ENCODE measurements around the gene RFX6.

The RFX6 gene

DNA sequence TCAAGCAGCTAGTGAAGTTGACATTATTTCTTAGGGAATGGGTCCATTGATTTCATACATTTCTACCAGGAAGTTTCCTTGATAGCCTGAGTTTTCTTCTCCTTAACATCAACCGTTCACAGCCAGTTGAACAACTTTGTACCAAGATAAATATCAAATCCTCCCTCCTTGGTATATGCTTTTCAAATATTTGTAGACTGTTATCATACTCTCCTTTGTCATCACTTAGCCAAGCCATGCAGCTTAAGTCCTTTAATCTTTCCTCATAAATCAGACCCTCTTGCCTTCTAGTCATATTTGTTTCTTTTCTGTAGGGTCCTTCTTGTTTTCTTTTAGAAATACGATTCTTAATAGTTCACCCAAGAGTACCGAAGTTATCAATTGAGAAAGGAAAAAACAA lies 25.6 kb downstream of the RFX6 start:
- no peak for DNase-seq

GRCh38 chr6:116922853-116923548 lies 46.0 kb downstream of the RFX6 start:
- DNase-seq = no peak

GRCh38 chr6:116924245-116924644 lies 47.2 kb downstream of the RFX6 start:
- no peak for DNase-seq

DNA sequence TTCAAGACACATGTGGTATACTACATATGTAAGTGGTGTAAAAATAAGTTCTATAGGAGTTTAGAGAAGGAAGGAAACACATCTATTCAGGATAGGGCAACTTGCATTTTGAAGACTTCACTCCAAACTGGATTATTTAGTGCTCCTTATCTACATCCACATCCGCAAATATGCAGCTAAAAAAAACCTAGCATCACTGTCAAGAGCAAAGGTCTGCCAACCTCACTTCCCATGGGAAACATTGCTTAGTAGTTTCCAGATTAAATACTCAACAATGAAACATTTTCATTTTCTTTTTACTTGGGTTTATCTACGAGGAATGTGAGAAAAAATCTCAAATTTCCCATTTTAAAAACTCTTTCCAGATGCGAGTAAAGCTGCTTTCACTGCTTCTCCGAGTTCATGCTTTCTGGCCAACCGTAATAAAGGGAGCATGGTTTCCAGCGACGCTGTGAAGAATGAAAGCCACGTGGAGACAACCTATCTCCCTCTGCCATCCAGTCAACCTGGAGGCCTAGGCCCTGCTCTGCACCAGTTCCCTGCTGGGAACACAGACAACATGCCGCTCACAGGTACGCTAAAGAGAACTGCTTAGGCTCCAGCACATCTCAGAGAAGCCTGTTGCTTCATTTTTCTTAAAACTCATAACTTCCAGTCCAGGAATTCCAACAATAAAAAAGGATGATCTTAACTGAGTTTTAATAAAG lies 48.2 kb downstream of the RFX6 start:
- DNase-seq = no peak

DNA sequence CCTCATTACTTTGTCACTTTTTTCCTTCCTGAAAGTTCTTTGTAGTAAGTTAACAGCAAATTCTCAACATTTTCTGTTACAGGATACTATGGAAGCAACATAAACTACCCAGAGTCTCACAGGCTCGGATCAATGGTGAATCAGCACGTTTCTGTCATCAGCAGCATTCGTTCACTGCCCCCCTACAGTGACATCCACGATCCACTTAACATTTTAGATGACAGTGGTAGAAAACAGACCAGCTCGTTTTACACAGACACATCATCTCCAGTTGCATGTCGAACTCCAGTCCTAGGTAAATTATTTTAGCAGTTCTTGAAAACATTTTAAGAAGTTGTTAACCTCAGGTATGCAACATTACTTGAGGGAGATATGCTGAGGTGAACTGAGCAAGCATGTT lies 51.6 kb downstream of the RFX6 start:
- no peak for DNase-seq

DNA sequence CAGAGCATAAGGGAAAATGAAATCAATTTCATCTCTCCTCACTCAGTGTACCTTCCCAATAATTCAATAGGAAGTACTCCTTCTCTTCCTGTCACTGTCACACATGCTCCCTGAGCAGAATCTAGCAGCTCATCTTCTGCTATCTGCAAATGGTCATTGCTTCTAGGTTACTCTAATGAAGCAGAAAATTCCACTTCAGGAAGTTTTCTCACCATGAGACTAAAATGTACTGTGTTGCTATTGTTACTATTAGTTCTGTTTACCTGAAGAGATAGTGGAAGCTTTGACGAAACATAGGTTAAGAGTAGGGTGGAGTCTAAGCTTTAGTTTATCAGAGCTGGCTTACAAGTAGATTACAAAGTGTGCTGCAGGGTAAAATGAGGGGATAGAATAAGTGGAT lies 52.8 kb downstream of the RFX6 start:
- no peak for DNase-seq

- no peak for DNase-seq
These were observed 54.4 kb downstream of the RFX6 start for GRCh38 chr6:116931456-116931855.

DNA sequence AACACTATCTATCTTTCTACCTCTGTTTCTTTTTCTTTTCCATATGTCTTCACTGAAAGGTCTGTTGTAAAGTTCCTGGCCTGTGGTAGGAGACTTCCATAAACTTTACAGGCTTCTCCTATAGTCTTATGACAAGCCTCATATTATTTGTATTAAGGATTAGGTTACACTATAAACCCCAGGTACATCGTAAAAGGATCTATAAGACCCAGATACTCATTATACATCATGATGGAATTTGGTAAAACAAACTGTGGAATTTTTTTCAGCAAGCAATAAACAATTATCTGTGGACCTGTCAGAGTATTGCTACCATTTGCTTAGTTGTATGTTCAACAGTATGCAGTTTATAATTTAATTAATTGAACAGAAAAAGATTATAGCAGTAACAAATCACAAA lies 55.5 kb downstream of the RFX6 start:
- DNase-seq = no peak

DNA sequence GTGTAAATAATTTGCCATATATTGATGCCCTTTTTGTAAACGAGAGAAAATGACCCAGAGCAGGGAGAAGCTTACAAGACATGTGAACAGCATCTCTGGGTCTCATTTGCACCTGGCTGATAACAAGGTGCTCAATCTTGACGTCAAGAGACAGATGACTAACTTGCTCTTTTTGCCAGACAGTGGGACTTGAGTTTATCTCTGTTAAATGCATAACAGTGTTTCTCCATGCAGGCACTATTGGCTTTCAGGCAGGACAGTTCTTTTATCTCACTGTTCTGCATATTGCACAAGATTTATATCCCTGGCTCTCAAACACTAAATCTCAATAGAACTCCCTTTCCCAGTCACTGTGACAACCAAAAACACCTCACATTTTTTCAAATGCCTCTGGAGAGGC lies 56.4 kb downstream of the RFX6 start:
- DNase-seq = no peak

- no peak for DNase-seq
These were observed 61.3 kb downstream of the RFX6 start for GRCh38 chr6:116938305-116938704.

GRCh38 chr6:116941727-116942126 lies 64.7 kb downstream of the RFX6 start:
- DNase-seq = no peak

- DNase-seq = peak; percentile 38
These were observed 68.8 kb downstream of the RFX6 start for GRCh38 chr6:116945809-116946208.

GRCh38 chr6:116948533-116949304 lies 71.7 kb downstream of the RFX6 start:
- no peak for DNase-seq

- DNase-seq = no peak
These were observed 72.9 kb downstream of the RFX6 start for GRCh38 chr6:116949964-116950363.

DNA sequence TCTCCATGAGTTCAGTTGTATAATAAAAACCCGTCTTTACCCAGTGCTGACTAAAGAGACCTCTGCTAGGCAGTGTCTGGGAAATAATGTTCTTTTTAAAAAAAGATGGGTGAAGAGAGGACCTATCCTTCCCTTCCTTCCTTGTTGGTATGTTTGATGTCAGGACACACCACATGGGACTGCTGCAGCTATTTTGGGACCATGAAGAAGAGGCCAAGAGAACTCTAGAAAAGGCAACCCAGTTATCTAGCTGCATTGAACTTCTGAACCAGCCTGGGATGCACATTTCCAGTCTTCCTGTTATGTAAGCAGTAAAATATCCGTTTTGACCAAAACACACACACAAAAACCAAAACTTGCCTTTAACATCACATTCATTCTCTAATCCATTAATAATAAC lies 77.3 kb downstream of the RFX6 start:
- no peak for DNase-seq

DNA sequence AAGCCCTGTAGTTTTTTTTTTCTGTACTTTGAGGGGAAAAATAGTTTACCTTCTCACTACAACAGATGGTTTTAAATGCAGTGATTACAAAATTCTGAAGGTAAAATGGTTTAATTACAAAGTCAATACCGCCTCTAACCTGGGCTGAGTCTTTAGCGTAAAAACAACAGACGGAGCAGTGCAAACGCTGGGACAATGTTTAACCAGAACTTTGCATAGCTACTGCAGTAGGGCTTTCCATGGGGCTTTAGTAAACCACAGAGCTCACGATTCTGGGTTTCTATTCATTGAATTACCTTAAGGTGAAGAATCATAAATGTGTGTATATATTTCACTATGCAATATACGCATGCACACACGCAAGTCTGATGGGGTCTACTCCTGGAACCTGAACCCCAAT lies 77.9 kb downstream of the RFX6 start:
- no peak for DNase-seq

DNA sequence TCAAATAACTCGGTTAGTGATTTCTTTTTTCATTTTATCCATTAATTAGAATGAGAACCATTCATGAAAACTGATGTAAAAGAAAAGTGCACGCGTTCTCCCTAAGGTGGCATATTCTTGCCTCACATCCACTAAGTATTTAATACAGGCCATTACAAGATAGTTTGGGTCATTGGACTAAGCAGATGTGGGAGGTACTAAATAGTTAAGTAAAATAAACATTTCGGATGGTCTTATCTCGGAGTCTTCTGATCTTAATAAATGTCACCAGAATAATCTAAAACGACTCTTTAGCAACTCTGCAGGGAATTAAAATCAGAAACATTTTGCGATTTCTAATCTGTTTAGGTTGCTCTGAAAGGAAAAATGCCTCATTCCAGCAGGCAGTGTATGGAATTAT lies 78.7 kb downstream of the RFX6 start:
- DNase-seq = no peak

DNA sequence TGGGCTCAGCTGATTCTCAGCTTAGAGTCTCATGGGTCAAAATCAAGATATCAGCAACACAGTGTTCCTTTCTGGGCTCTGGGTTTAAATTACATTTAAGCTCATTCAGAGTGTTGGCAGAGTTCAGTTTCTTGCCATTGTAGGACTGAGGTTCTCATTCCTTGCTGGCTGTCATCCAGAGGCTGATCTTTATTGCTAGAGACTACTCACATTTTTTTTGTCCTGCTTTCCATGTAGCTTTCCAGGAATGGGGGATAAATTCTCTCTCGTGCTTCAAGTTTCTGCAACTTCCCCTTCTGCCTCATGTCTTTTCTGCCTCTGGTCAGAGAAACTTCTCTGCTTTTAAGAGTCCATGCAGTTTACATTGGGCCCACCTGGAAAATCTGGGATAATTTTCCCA lies 86.9 kb downstream of the RFX6 start:
- DNase-seq = no peak

GRCh38 chr6:116966675-116967576 lies 89.9 kb downstream of the RFX6 start:
- no peak for DNase-seq

DNA sequence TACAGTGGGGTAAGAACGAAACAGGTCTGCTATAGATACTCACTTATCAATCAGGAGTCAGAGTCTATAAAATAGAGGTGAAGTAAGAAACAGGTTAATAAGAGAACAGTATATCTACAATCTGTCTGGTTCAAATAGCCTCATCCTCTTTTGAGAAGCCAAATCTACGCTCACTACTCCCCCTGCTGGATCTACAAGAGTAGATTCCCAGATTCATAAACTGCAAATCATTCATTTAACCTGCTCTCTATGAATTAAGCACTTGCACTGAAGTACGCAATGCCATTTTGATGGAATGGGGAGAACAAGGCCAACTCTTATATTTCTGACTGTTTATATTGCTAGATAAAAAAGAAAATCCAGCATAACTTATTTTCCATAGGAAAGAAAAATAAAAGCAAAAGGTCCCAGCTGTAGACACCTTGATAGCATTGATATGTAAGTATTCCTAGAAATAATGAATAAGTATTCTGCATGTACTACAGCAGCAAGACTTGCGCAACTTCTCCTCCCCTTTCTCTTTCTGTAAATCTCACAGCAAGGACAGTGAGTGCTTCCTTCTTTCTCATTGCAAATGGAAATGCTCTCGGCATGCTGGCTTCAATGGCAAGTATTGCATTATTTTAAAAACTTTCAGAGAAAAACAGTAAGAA lies 92.3 kb downstream of the RFX6 start:
- DNase-seq = no peak

GRCh38 chr6:116971959-116972358 lies 94.9 kb downstream of the RFX6 start:
- no peak for DNase-seq

- no peak for DNase-seq
These were observed 96.9 kb downstream of the RFX6 start for GRCh38 chr6:116973976-116974375.
